A549 (cell line): Measurements from ENCODE around the gene PTPRN2. TPM values are rescaled to one million over a fixed set of nuclear protein-coding genes. Genes with fewer than 3 reads are reported as not detected.
A peak's percentile ranks its signal among the peaks of the same experiment; 100 is the strongest.

Experiments used
- ATAC-seq, 2 experiments: fragments of 200-7000 bp in 1 of 2; fragments of >200 bp in 1 of 2; cut with Nextera tagmentation in 1 of 2; cut with Tn5 transposase in 1 of 2; 3 replicates each; pipeline versions ENCODE4 v1.8.0 to v1.9.1; 2018 to 2020; ENCODE audit warnings: mild to moderate bottlenecking in 1 of 2, moderate library complexity in 1 of 2
- CTCF ChIA-PET: fragments of 300-600 bp; sonication (Branson Sonifier 250); formaldehyde crosslinking; extraction: SDS; loops from one replicate; lab custom pipeline; 2021; ENCODE audit warnings: antibody characterized with exemption, inconsistent platforms; lab: Yijun Ruan, JAX
- POLR2A ChIA-PET: fragments of 350-600 bp; formaldehyde crosslinking; extraction: SDS; loops from one replicate; lab custom pipeline; 2021; ENCODE audit warnings: antibody characterized with exemption, inconsistent platforms; lab: Yijun Ruan, JAX
- DNase-seq, 2 experiments: peaks; one replicate each; pipeline versions ENCODE4 v3.0.0 to v3.0.0-alpha.2; 2011 to 2016; ENCODE audit warnings: low read depth in 1 of 2, low spot score in 1 of 2
- FAIRE-seq: peaks from 2 replicates; lab custom pipeline; 2011; peaks lifted over from hg19 to GRCh38; lab: Jason Lieb, UNC
- H3K27ac ChIP-seq, 2 experiments: fragments of >200 bp; sonication (Bioruptor Twin); formaldehyde crosslinking; 3 replicates each; pipeline ENCODE4 v1.5.1; 2016 to 2017
- H3K4me1 ChIP-seq: fragments of >200 bp; sonication (Bioruptor Twin); formaldehyde crosslinking; 3 replicates; pipeline ENCODE4 v1.6.1; 2016
- H3K4me2 ChIP-seq: fragments of >200 bp; sonication (Bioruptor Twin); formaldehyde crosslinking; 3 replicates; pipeline ENCODE4 v1.6.1; 2016
- H3K4me3 ChIP-seq: fragments of >200 bp; sonication (Bioruptor Twin); formaldehyde crosslinking; 3 replicates; pipeline ENCODE4 v1.5.1; 2016
- H3K9me3 ChIP-seq: fragments of >200 bp; sonication (Bioruptor Twin); formaldehyde crosslinking; 3 replicates; pipeline ENCODE4 v1.6.1; 2016
- ATOH8 ChIP-seq: fragments of 250-450 bp; sonication (Bioruptor Pico); IDR thresholded peaks from 2 replicates; pipeline ENCODE4 v1.5.0; 2020; ENCODE audit warnings: low read depth, mild to moderate bottlenecking, moderate library complexity
- CBX8 ChIP-seq: fragments of 200-600 bp; sonication (generic); IDR thresholded peaks from 2 replicates; pipeline ENCODE4 v1.6.1; 2016
- CEBPB ChIP-seq, 2 experiments: fragments of >200 bp in 1 of 2; sonication (Bioruptor Twin) in 1 of 2; formaldehyde crosslinking in 1 of 2; IDR thresholded peaks; 2 replicates each; pipeline ENCODE4 v1.6.1; 2012 to 2016
- CHD2 ChIP-seq: fragments of 150-350 bp; IDR thresholded peaks from 2 replicates; pipeline ENCODE4 v1.6.1; 2014; ENCODE audit warnings: low read length; ENCODE audit not compliant: partially characterized antibody
- EHF ChIP-seq: fragments of 250-450 bp; sonication (Bioruptor Pico); IDR thresholded peaks from 2 replicates; pipeline ENCODE4 v1.5.0; 2020; ENCODE audit warnings: mild to moderate bottlenecking
- FOSL2 ChIP-seq, 2 experiments: fragments of 450-650 bp in 1 of 2; fragments of >200 bp in 1 of 2; sonication (Bioruptor Twin) in 1 of 2; formaldehyde crosslinking; IDR thresholded peaks; 2 replicates each; pipeline versions ENCODE4 v1.5.0 to v1.6.1; 2016 to 2020; ENCODE audit warnings: mild to moderate bottlenecking in 1 of 2, moderate library complexity in 1 of 2
- HOXA7 ChIP-seq: fragments of 250-450 bp; sonication (Bioruptor Pico); IDR thresholded peaks from 2 replicates; pipeline ENCODE4 v1.5.0; 2020; ENCODE audit warnings: mild to moderate bottlenecking, moderate library complexity
- HOXB13 ChIP-seq: fragments of 250-450 bp; sonication (Bioruptor Pico); IDR thresholded peaks from 2 replicates; pipeline ENCODE4 v1.5.0; 2020; ENCODE audit warnings: low read depth, mild to moderate bottlenecking, moderate library complexity
- JUN ChIP-seq, 2 experiments: fragments of >200 bp; sonication (Bioruptor Twin); formaldehyde crosslinking; IDR thresholded peaks; 2 replicates in 1 of 2; 3 replicates in 1 of 2; pipeline ENCODE4 v1.6.1; 2016 to 2017
- KDM1A ChIP-seq: fragments of 200-600 bp; sonication (generic); IDR thresholded peaks from 2 replicates; pipeline ENCODE4 v1.6.1; 2016; ENCODE audit warnings: low read depth, mild to moderate bottlenecking
- NFE2L2 ChIP-seq: fragments of 150-350 bp; conservative IDR thresholded peaks from 2 replicates; pipeline ENCODE4 v1.6.1; 2014; ENCODE audit warnings: low read length
- POLR2AphosphoS2 ChIP-seq: conservative IDR thresholded peaks from 2 replicates; pipeline ENCODE4 v1.6.1; 2012; ENCODE audit warnings: low read length, improper control_type of control experiment, inconsistent platforms
- RARB ChIP-seq: fragments of 250-450 bp; sonication (Bioruptor Pico); IDR thresholded peaks from 2 replicates; pipeline ENCODE4 v1.8.0; 2021; ENCODE audit warnings: mild to moderate bottlenecking, moderate library complexity
- RCOR1 ChIP-seq: fragments of 150-350 bp; IDR thresholded peaks from 2 replicates; pipeline ENCODE4 v1.6.1; 2014; ENCODE audit warnings: antibody characterized with exemption, low read length, low read depth
- REST ChIP-seq: fragments of 200-600 bp; sonication (generic); IDR thresholded peaks from 2 replicates; pipeline ENCODE4 v1.6.1; 2016; ENCODE audit warnings: antibody characterized with exemption, mild to moderate bottlenecking, moderate library complexity
- RFX5 ChIP-seq: fragments of 450-650 bp; IDR thresholded peaks from 2 replicates; pipeline ENCODE4 v1.7.1; 2014; ENCODE audit warnings: antibody characterized with exemption, mild to moderate bottlenecking, moderate library complexity
- SREBF2 ChIP-seq: fragments of 450-650 bp; IDR thresholded peaks from 2 replicates; pipeline ENCODE4 v1.6.1; 2014; ENCODE audit warnings: mild to moderate bottlenecking, moderate library complexity
- TFCP2L1 ChIP-seq: fragments of 250-450 bp; sonication (Bioruptor Pico); IDR thresholded peaks from 2 replicates; pipeline ENCODE4 v1.5.0; 2021; ENCODE audit warnings: mild to moderate bottlenecking
- ZC3H11A ChIP-seq: fragments of 450-650 bp; IDR thresholded peaks from 2 replicates; pipeline ENCODE4 v1.6.1; 2014; ENCODE audit warnings: antibody characterized with exemption, mild to moderate bottlenecking
- ZFP36 ChIP-seq: fragments of 450-650 bp; IDR thresholded peaks from 2 replicates; pipeline ENCODE4 v1.6.1; 2014; ENCODE audit warnings: borderline replicate concordance; ENCODE audit not compliant: partially characterized antibody
- ZSCAN20 ChIP-seq: fragments of 250-450 bp; sonication (Bioruptor Pico); IDR thresholded peaks from 2 replicates; pipeline ENCODE4 v1.8.0; 2022; ENCODE audit warnings: mild to moderate bottlenecking, moderate library complexity
- WGBS: methylation state at CpG from one replicate; pipeline ENCODE4 v1.1.6; 2017; ENCODE audit errors: missing lambda C conversion rate; 5-methylcytosine and 5-hydroxymethylcytosine counted together
- polyA plus RNA-seq, 4 experiments: library from polyadenylated mRNA; depleted of rRNA in 3 of 4; stranded (reverse); fragments of >200 nt; fragmentation: RNase III in 1 of 4; extraction: RNeasy Plus Mini Kit Qiagen cat#74134 plus additional on column Dnase treatment in 1 of 4; gene quantifications; 2 replicates in 3 of 4; 3 replicates in 1 of 4; pipeline ENCODE4 v1.2.3, GENCODE V29; 2011 to 2017
- TF ChIP-seq, protein P1 (sequence below): fragments of 450-650 bp; IDR thresholded peaks from 2 replicates; pipeline ENCODE4 v1.6.1; 2014; ENCODE audit warnings: antibody characterized with exemption
- TF ChIP-seq, protein P2 (sequence below): fragments of >200 bp; sonication (Bioruptor Twin); formaldehyde crosslinking; IDR thresholded peaks from 3 replicates; pipeline ENCODE4 v1.5.1; 2016
- TF ChIP-seq, protein P3 (sequence below): IDR thresholded peaks from 2 replicates; pipeline ENCODE4 v1.6.1; 2012

Gene PTPRN2
- polyA plus RNA-seq, 2 of the 4 experiments (the other 2 are of a cell fraction): 0.41 to 1.2 TPM

DNA sequence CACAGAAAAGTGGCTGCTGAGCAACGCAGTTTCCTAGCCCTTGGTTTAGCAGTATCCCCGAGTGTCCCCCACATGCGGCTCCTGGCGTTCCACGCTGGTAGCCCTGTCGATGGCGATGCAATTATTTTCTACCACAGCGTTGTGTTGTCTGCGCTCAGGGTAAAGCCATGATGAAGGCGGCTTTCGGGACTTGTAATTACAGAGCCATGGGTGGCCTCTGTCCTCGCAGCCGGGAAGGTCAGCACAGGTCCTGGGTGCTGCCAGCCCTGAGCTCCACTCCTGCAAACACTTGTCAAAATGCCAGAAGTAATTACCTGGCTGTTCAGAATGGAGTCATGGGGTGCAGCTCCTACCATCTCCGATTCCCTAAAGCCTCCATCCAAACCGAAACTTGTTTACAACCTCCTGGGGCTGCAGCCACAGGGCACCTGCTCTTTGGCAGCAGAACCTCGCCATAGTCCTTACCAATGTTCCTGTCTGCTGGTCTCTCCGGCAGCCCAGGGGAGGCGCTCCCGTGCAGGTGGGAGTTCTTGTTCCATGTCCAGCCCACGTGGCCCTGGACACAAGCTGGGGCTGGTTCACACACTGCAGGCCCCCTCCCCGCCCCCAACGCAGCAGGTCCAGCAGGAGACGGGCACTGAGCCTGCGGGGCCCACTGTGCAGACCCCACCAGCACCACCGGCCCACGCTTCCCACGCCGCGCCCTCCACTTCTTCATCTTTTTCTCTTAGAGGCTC lies 512.6 kb downstream of the PTPRN2 start:
- Histone ChIP-seq H3K4me2 (no peak overlapping the region), H3K9me3 (0 out of 3 replicates have a peak, but pooled peaks cover 3% of the 10 kb centered on the region), H3K4me1 (no peaks in the 10 kb centered on the region), H3K27ac (no peak overlapping the region), H3K4me3 (no peak overlapping the region)
- ATAC-seq (peak in 1 of 2 experiments; percentile 35; a peak in 2 of 6 replicates), DNase-seq (no peak), FAIRE-seq (no peak)
- ChIA-PET CTCF (no interaction called here), POLR2A (no interaction called here)
- TF ChIP-seq RARB (CRISPR knock-in tag) (no peak), POLR2AphosphoS2 (no peak), CBX8 (no peak), REST (no peak), SREBF2 (no peak), EHF (CRISPR knock-in tag) (no peak), HOXB13 (CRISPR knock-in tag) (no peak), KDM1A (no peak)
- 53% methylated on average over 25 of the region's 29 CpGs for WGBS

DNA sequence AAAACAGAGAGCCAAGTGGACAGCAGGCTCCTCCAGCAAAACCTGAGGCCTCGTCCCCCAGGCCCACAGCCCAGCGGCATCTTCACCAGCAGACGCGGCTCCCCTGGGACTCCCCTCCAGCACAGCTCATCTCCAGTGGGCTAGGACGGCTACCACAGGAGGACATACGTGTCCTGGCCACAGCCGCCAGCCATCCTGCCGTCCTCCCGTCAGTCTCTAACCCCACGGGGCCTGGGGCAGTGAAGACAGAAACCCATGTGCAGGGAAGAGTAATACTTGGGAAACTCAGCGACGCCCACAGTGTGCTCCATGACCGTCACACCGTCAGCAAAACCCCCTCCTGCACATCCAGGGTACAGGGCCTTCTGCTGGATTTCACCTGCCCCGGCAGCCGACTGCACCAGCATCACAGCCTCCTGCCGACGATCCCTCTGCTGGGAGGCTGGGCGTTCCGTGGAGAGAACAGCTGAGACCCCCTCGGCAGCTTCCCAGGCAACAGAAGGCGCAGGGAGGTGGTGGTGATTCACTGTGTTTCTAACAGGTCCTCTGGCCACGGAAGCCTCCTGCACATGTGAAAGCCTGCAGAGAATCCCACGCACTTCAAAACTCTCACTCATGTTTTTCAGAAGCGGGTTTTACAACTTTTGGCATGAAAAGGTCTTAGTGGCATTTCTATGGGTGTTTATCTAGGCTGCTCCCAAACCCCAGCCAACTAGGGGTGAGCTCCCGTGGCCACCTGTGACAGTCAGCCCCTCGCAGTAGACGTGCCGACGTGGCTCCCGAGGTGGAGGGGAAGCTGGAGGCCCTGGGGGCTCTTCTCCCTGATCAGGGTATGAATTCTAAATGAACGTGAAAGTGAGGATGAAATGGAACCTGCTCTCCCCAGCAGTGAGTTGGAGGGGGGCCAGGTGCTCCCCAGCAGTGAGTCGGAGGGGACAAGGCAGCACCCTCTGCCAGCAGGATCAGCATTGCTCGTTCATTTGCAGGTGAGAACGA lies 513.5 kb downstream of the PTPRN2 start:
- no peak overlapping the region for H3K4me3 ChIP-seq
- WGBS: 50% methylated on average over 29 of the region's 35 CpGs
- 0 out of 3 replicates have a peak, but pooled peaks cover 3% of the 10 kb centered on the region for H3K9me3 ChIP-seq
- H3K27ac ChIP-seq: no peak overlapping the region
- no peak for FAIRE-seq
- CTCF ChIA-PET: no interaction called here
- no peak for TF ChIP-seq RCOR1
- no peak for TF ChIP-seq FOSL2 (IDR thresholded peaks at IDR 0.05)
- no peak for TF ChIP-seq FOSL2 (CRISPR knock-in tag; IDR thresholded peaks at IDR 0.05)
- no peak for TF ChIP-seq KDM1A
- TF ChIP-seq CBX8: no peak
- TF ChIP-seq, protein P1, sequence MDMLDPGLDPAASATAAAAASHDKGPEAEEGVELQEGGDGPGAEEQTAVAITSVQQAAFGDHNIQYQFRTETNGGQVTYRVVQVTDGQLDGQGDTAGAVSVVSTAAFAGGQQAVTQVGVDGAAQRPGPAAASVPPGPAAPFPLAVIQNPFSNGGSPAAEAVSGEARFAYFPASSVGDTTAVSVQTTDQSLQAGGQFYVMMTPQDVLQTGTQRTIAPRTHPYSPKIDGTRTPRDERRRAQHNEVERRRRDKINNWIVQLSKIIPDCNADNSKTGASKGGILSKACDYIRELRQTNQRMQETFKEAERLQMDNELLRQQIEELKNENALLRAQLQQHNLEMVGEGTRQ: no peak
- TF ChIP-seq ZSCAN20 (CRISPR knock-in tag): no peak
- TF ChIP-seq, protein P2, sequence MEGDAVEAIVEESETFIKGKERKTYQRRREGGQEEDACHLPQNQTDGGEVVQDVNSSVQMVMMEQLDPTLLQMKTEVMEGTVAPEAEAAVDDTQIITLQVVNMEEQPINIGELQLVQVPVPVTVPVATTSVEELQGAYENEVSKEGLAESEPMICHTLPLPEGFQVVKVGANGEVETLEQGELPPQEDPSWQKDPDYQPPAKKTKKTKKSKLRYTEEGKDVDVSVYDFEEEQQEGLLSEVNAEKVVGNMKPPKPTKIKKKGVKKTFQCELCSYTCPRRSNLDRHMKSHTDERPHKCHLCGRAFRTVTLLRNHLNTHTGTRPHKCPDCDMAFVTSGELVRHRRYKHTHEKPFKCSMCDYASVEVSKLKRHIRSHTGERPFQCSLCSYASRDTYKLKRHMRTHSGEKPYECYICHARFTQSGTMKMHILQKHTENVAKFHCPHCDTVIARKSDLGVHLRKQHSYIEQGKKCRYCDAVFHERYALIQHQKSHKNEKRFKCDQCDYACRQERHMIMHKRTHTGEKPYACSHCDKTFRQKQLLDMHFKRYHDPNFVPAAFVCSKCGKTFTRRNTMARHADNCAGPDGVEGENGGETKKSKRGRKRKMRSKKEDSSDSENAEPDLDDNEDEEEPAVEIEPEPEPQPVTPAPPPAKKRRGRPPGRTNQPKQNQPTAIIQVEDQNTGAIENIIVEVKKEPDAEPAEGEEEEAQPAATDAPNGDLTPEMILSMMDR: no peak
- TF ChIP-seq ZC3H11A: no peak
- no peak for TF ChIP-seq ATOH8 (CRISPR knock-in tag)
- no peak for TF ChIP-seq ZFP36
- no peak for TF ChIP-seq RFX5
- TF ChIP-seq POLR2AphosphoS2: no peak
- no peak for TF ChIP-seq JUN (IDR thresholded peaks at IDR 0.05)
- TF ChIP-seq HOXA7 (CRISPR knock-in tag): no peak
- TF ChIP-seq NFE2L2: no peak
- TF ChIP-seq, protein P3, sequence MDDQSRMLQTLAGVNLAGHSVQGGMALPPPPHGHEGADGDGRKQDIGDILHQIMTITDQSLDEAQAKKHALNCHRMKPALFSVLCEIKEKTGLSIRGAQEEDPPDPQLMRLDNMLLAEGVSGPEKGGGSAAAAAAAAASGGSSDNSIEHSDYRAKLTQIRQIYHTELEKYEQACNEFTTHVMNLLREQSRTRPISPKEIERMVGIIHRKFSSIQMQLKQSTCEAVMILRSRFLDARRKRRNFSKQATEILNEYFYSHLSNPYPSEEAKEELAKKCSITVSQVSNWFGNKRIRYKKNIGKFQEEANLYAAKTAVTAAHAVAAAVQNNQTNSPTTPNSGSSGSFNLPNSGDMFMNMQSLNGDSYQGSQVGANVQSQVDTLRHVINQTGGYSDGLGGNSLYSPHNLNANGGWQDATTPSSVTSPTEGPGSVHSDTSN: no peak
- TF ChIP-seq CHD2: no peak
- no peak for TF ChIP-seq CEBPB (IDR thresholded peaks at IDR 0.05)
- no peak for TF ChIP-seq TFCP2L1 (CRISPR knock-in tag)
- ATAC-seq: no peak
- POLR2A ChIA-PET: no interaction called here
- H3K4me1 ChIP-seq: no peaks in the 10 kb centered on the region
- no peak for DNase-seq
- H3K4me2 ChIP-seq: no peak overlapping the region
